Activated T-cell treated with anti-CD3 and anti-CD28 coated beads, Interleukin-2, amount 50 U/mL, for 72 hours (primary cell): ENCODE data around the gene HESX1. TPM values are rescaled to one million over a fixed set of nuclear protein-coding genes. Genes with fewer than 3 reads are reported as not detected.
A peak's percentile ranks its signal among the peaks of the same experiment; 100 is the strongest.

ENCODE experiments used
- ATAC-seq, 2 donors: fragments of 150-1000 bp; cut with Tn5 transposase; replicated peaks in 1 of 2; 2 replicates each; pipeline ENCODE4 v1.10.0; 2021; ENCODE audit warnings: moderate library complexity in 2 of 2, mild to moderate bottlenecking in 1 of 2
- DNase-seq, 2 donors: peaks; one replicate each; pipeline ENCODE4 v3.0.0; 2021 to 2022; ENCODE audit warnings: mixed read lengths in 1 of 2
- H3K27ac Mint-ChIP-seq: one replicate; pipeline ENCODE4 v1.8.0; 2022; ENCODE audit warnings: mild to moderate bottlenecking, moderate library complexity, mixed read lengths
- H3K27me3 Mint-ChIP-seq: one replicate; pipeline ENCODE4 v1.8.0; 2022; ENCODE audit warnings: low read depth, mixed read lengths
- H3K36me3 Mint-ChIP-seq, 2 donors: one replicate each; pipeline ENCODE4 v1.8.0; 2022; ENCODE audit warnings: mixed read lengths in 2 of 2, mild to moderate bottlenecking in 1 of 2; ENCODE audit not compliant: insufficient read depth in 2 of 2
- H3K4me1 Mint-ChIP-seq: one replicate; pipeline ENCODE4 v1.8.0; 2022; ENCODE audit warnings: low read depth, mixed read lengths
- H3K4me3 Mint-ChIP-seq, 2 donors: one replicate each; pipeline ENCODE4 v1.8.0; 2022; ENCODE audit warnings: mild to moderate bottlenecking in 2 of 2, mixed read lengths in 2 of 2, moderate library complexity in 2 of 2
- H3K9me3 Mint-ChIP-seq, 2 donors: one replicate each; pipeline ENCODE4 v1.8.0; 2022; ENCODE audit warnings: mixed read lengths in 2 of 2
- total RNA-seq, 2 donors: library from RNA; stranded (reverse); gene quantifications; one replicate each; pipeline ENCODE4 v1.2.3, GENCODE V29; 2022

HESX1 gene
- total RNA-seq, 2 donors from 2014 or later: 0.62 to 0.72 TPM

GRCh38 chr3:57164217-57164656 is 35.5 kb downstream of the HESX1 start:
- ATAC-seq: peak; percentile 40 to 47
- H3K4me3 Mint-ChIP-seq: peak overlapping the region; percentile 92 to 93
- H3K4me1 Mint-ChIP-seq: peaks cover 15% of the 10 kb centered on the region

GRCh38 chr3:57163751-57164150 is 36.0 kb downstream of the HESX1 start:
- peaks cover 17% of the 10 kb centered on the region for H3K4me1 Mint-ChIP-seq
- H3K4me3 Mint-ChIP-seq: peak overlapping the region; percentile 92 to 93
- ATAC-seq (no peak), DNase-seq (no peak)
- no peak overlapping the region for H3K27ac Mint-ChIP-seq
- no peaks in the 10 kb centered on the region for H3K9me3 Mint-ChIP-seq
- peaks cover 89% of the 10 kb centered on the region for H3K27me3 Mint-ChIP-seq
- H3K36me3 Mint-ChIP-seq: peaks cover 0 to 2% of the 10 kb centered on the region in 2 donors

More at GRCh38 chr3:57164217-57164656, 35.5 kb downstream of the HESX1 start:
- Mint-ChIP-seq H3K27ac (no peak overlapping the region), H3K9me3 (no peaks in the 10 kb centered on the region), H3K36me3 (peaks cover 0 to 2% of the 10 kb centered on the region in 2 donors), H3K27me3 (peaks cover 89% of the 10 kb centered on the region)
- peak; percentile 23 to 33 for DNase-seq

DNA sequence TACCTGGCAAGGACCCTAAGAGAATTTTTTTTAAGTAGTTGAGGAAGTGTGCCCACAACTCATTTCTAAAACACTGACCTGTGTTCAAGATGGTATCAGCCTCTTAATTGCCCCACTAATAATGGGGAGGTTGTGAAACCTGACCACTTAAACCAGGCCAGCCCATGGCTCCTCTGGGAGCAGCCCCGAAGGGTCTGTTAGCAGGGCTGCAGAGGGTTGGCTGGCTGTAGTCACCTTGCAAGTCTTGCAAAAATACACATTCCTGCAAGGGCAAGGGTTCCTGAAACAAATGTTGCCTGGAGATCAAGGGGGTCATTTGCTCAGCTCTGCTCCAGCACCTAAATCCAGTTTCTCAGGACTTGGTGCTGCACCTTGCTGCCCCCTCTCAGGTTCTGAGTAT is 37.9 kb downstream of the HESX1 start:
- Mint-ChIP-seq H3K9me3 (no peaks in the 10 kb centered on the region), H3K36me3 (peaks cover 0 to 2% of the 10 kb centered on the region in 2 donors), H3K27ac (no peak overlapping the region), H3K4me3 (no peak overlapping the region), H3K4me1 (peaks cover 17% of the 10 kb centered on the region), H3K27me3 (peaks cover 85% of the 10 kb centered on the region)
- DNase-seq: no peak
- ATAC-seq: no peak

- no peak overlapping the region for H3K27ac Mint-ChIP-seq
- H3K4me3 Mint-ChIP-seq: no peak overlapping the region
- no peak for ATAC-seq
- H3K36me3 Mint-ChIP-seq: peaks cover 0 to 2% of the 10 kb centered on the region in 2 donors
- no peak for DNase-seq
- peaks cover 17% of the 10 kb centered on the region for H3K4me1 Mint-ChIP-seq
- no peaks in the 10 kb centered on the region for H3K9me3 Mint-ChIP-seq
- H3K27me3 Mint-ChIP-seq: peaks cover 80% of the 10 kb centered on the region
Measured at GRCh38 chr3:57160765-57161538, 38.8 kb downstream of the HESX1 start.

DNA sequence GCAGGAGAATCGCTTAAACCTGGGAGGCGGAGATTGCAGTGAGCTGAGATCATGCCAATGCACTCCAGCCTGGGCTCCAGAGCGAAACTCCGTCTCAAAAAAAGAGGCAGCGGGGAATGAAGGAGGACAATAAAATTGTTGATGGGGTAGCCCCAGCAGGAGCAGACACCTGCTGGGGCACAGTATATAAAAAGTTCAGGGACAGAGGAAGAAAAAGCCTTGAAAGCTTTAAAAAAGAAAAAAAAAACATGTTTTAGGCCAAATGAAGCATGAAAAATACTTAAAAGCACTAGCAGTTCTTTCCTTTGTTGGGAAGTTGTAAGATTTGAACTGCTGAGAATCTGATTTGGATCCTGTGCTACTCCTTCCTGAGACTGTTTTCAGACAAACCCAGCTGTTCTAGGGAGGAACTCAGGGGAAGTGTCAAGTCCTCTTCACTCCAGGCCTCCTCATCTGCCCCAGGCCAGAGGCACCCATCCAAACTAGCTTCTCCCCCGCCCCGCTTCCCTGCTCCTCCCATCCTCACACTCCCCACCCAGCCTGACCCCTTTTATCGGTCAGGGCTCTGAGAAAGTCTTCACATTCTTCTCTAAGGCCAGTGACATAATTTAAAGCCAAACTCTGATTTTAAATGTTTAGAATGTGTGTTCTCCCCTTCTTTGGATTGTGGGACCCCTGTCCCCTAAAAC is 39.6 kb downstream of the HESX1 start:
- H3K27ac Mint-ChIP-seq: no peak overlapping the region
- H3K36me3 Mint-ChIP-seq: peaks cover 0 to 2% of the 10 kb centered on the region in 2 donors
- peaks cover 12% of the 10 kb centered on the region for H3K4me1 Mint-ChIP-seq

GRCh38 chr3:57158813-57159738 is 40.7 kb downstream of the HESX1 start:
- Mint-ChIP-seq H3K36me3 (no peaks in the 10 kb centered on the region), H3K27ac (no peak overlapping the region), H3K4me3 (no peak overlapping the region), H3K9me3 (no peaks in the 10 kb centered on the region), H3K4me1 (peaks cover 8% of the 10 kb centered on the region), H3K27me3 (peaks cover 70% of the 10 kb centered on the region)
- ATAC-seq (no peak), DNase-seq (no peak)

More for the DNA sequence above, 39.6 kb downstream of the HESX1 start:
- Mint-ChIP-seq H3K4me3 (no peak overlapping the region), H3K9me3 (no peaks in the 10 kb centered on the region), H3K27me3 (peaks cover 74% of the 10 kb centered on the region)
- DNase-seq: no peak
- ATAC-seq: no peak

DNA sequence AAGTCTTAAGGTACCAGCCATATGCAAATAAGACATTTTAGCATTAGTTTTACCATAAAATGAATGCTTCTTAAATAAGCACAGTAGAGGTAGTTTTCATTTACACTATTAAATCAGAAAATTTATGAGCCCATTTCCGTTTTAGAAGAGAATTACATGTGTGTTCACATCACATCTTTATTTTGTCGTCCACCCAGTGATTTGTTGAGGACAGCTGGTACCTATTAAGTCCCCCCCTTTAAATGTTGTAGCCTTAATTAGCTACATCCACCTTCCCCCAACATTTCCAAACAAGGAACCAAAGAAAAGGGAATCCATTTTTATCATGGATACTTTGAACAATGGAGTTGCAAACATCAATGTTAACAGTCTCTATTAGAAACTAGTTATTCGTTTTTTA is 41.5 kb downstream of the HESX1 start:
- Mint-ChIP-seq H3K36me3 (no peaks in the 10 kb centered on the region), H3K27ac (no peak overlapping the region), H3K4me3 (no peak overlapping the region), H3K27me3 (peaks cover 62% of the 10 kb centered on the region), H3K9me3 (no peaks in the 10 kb centered on the region), H3K4me1 (peaks cover 6% of the 10 kb centered on the region)
- ATAC-seq (no peak), DNase-seq (no peak)

DNA sequence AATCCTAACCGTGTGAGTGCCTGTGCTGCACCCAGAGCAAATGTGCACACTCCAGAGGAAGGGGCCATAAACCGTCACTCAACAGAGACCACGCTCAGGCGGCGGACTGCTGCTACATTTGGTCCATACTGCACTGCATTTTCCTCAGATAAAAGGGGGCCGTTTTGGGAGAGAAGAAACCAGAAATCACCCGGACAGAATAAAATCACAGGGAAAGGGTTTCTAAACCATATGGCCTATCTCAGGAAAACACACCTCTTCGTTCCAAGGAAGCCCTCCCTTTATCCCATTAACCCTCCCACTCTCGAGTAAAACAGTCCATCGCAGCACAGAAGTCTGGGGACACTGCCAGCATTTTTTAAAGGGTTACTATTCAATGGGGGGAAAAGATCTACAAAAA is 42.2 kb downstream of the HESX1 start:
- no peak for ATAC-seq
- Mint-ChIP-seq H3K27me3 (peaks cover 54% of the 10 kb centered on the region), H3K36me3 (no peaks in the 10 kb centered on the region), H3K9me3 (no peaks in the 10 kb centered on the region), H3K4me3 (no peak overlapping the region), H3K4me1 (peaks cover 6% of the 10 kb centered on the region), H3K27ac (no peak overlapping the region)
- no peak for DNase-seq

GRCh38 chr3:57155310-57155643 is 44.5 kb downstream of the HESX1 start:
- H3K9me3 Mint-ChIP-seq: no peaks in the 10 kb centered on the region
- peaks cover 6% of the 10 kb centered on the region for H3K4me1 Mint-ChIP-seq
- no peaks in the 10 kb centered on the region for H3K36me3 Mint-ChIP-seq
- no peak overlapping the region for H3K4me3 Mint-ChIP-seq
- no peak overlapping the region for H3K27ac Mint-ChIP-seq
- H3K27me3 Mint-ChIP-seq: peaks cover 43% of the 10 kb centered on the region
- DNase-seq: no peak
- no peak for ATAC-seq

DNA sequence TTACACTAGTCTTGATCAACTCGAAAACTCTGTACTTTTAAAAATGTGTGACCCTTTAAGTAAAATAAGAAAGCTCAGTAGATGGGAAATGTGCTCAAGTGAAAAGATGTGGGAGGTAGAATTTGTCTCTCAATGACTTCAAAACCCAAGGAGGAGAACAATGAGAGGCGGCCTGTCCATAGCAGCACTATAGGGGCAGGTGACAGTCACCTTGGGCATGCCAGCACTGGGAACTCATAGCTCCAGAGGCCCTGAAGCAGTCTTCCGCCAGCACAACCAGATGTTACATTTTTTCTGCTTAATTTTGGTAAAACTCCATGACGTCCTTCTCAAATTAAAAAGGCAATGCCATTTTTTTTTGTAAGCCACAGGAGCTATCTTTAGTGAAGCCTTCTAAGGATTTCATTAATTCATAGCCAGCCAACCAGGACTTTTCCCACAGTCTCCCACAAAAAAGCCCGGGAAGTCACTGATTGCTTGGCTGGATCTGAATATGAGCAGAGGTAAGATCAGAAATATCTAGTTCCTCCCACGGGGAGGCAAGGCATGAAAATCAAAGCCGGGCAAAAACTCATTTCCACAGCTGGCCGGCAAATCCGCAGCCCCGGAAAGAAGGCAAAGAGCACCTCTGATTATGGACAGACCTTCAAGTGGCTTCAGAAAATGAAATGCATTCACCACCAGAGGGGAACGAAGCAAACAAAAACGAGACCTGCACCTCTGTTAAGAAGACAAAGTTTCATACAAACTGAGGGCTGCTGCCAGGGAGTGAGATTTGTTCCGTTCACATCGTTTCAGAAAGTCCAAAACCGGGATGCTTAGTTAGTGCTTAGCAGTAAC is 45.1 kb downstream of the HESX1 start:
- DNase-seq: no peak
- H3K4me1 Mint-ChIP-seq: peaks cover 6% of the 10 kb centered on the region
- no peak overlapping the region for H3K4me3 Mint-ChIP-seq
- H3K27me3 Mint-ChIP-seq: peaks cover 39% of the 10 kb centered on the region
- no peak for ATAC-seq
- no peaks in the 10 kb centered on the region for H3K36me3 Mint-ChIP-seq
- no peak overlapping the region for H3K27ac Mint-ChIP-seq
- H3K9me3 Mint-ChIP-seq: no peaks in the 10 kb centered on the region

DNA sequence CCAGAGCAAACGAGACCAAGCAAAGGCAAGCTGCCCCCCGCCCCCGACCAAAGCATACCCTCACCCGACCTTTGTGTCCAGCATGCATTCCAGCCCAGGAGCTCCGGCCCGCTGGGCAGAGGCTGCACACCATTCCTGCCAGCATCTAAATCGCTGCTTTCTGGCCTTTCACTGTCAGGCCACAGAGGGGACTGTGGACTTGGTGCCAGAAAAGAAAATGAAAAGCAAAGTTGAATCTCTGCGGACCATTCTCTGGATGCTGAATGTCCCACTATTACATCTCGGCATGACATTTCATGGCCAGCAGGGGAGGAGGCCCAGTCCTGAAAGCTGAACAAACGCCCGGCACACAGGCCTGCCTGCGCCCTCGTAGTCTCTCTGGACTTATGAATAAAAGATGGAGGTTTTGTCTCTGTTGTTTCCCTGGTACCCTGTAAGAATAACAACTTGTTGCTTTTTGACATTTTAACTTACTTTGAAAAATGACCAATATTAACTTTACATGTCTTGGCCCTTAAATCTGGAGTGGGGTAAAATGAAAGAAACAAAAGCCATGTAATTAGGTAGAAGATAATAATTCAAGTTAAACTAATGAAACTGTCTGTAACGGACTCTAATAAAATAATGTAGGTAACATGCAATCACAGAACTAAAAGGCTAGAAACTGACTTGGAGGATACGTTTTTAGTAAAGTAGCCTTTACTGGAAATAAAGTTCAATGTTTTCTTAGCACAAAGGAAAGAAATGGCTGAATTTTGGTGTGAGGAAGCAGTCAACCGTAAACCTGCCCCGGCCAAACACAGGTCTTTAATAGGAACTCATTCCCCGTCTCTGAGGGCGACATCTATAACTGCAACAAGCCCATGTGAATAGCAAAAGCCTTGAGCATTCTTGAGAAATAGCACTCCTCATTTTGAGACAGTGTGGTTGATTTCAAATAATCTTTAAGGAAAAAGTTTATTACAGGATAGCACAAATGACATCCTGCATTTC is 47.3 kb downstream of the HESX1 start:
- no peak overlapping the region for H3K4me3 Mint-ChIP-seq
- no peaks in the 10 kb centered on the region for H3K9me3 Mint-ChIP-seq
- no peak overlapping the region for H3K27ac Mint-ChIP-seq
- no peaks in the 10 kb centered on the region for H3K36me3 Mint-ChIP-seq
- DNase-seq: no peak
- H3K27me3 Mint-ChIP-seq: peaks cover 21% of the 10 kb centered on the region
- no peak for ATAC-seq
- H3K4me1 Mint-ChIP-seq: no peaks in the 10 kb centered on the region
